ENCODE measurements around the gene SH3BGRL.

SH3BGRL gene

GRCh38 chrX:81229901-81230300 lies 28.0 kb downstream of the SH3BGRL start:
- no peak for DNase-seq (ENCODE audit: low read depth)
- no peak overlapping the region for H3K4me3 ChIP-seq (ENCODE audit: low read depth, low read length)
- in situ Hi-C loops (cut with HindIII; ENCODE audit: low sequenced_read_pairs) = no loop called here
- TF ChIP-seq CTCF (IDR thresholded peaks at IDR 0.05; ENCODE audit: low read depth, low read length, missing control alignments) = no peak

- H3K4me3 ChIP-seq (ENCODE audit: low read depth, low read length) = no peak overlapping the region
- in situ Hi-C loops (cut with HindIII; ENCODE audit: low sequenced_read_pairs) = no loop called here
- TF ChIP-seq CTCF (IDR thresholded peaks at IDR 0.05; ENCODE audit: low read depth, low read length, missing control alignments) = no peak
- DNase-seq (ENCODE audit: low read depth) = no peak
Observed at GRCh38 chrX:81231476-81231875, 29.6 kb downstream of the SH3BGRL start.

GRCh38 chrX:81232218-81232617 lies 30.3 kb downstream of the SH3BGRL start:
- in situ Hi-C loops (cut with HindIII; ENCODE audit: low sequenced_read_pairs) = no loop called here
- DNase-seq (ENCODE audit: low read depth) = no peak
- TF ChIP-seq CTCF (IDR thresholded peaks at IDR 0.05; ENCODE audit: low read depth, low read length, missing control alignments) = no peak
- no peak overlapping the region for H3K4me3 ChIP-seq (ENCODE audit: low read depth, low read length)

GRCh38 chrX:81237516-81237915 lies 35.6 kb downstream of the SH3BGRL start:
- no peak for DNase-seq (ENCODE audit: low read depth)
- no peak overlapping the region for H3K4me3 ChIP-seq (ENCODE audit: low read depth, low read length)
- TF ChIP-seq CTCF (IDR thresholded peaks at IDR 0.05; ENCODE audit: low read depth, low read length, missing control alignments) = no peak
- in situ Hi-C loops (cut with HindIII; ENCODE audit: low sequenced_read_pairs) = no loop called here

GRCh38 chrX:81238166-81238565 lies 36.3 kb downstream of the SH3BGRL start:
- no peak overlapping the region for H3K4me3 ChIP-seq (ENCODE audit: low read depth, low read length)
- no peak for DNase-seq (ENCODE audit: low read depth)
- TF ChIP-seq CTCF (IDR thresholded peaks at IDR 0.05; ENCODE audit: low read depth, low read length, missing control alignments) = no peak
- in situ Hi-C loops (cut with HindIII; ENCODE audit: low sequenced_read_pairs) = no loop called here

- no peak overlapping the region for H3K4me3 ChIP-seq (ENCODE audit: low read depth, low read length)
- no peak for DNase-seq (ENCODE audit: low read depth)
- in situ Hi-C loops (cut with HindIII; ENCODE audit: low sequenced_read_pairs) = no loop called here
- no peak for TF ChIP-seq CTCF (IDR thresholded peaks at IDR 0.05; ENCODE audit: low read depth, low read length, missing control alignments)
Observed at GRCh38 chrX:81240701-81241331, 38.9 kb downstream of the SH3BGRL start.

Measured in astrocyte of the cerebellum (primary cell).